ENCODE data around the gene RBM10. TPM values are rescaled to one million over a fixed set of nuclear protein-coding genes. Genes with fewer than 3 reads are reported as not detected.

RBM10 gene
- total RNA-seq, 2 donors from 2014 or later = 22.1 to 32.1 TPM

GRCh38 chrX:47227334-47227583, 82.2 kb downstream of the RBM10 start:
- no peak overlapping the region for H3K4me3 ChIP-seq
- no peak for TF ChIP-seq CTCF (IDR thresholded peaks at IDR 0.05)
- no peaks in the 10 kb centered on the region for H3K27me3 ChIP-seq
- peaks cover 60% of the 10 kb centered on the region for H3K36me3 ChIP-seq
- H3K27ac ChIP-seq = no peak overlapping the region
- no peak for DNase-seq (ENCODE audit: low spot score)
- peaks cover 0 to 2% of the 10 kb centered on the region in 2 donors for H3K4me1 ChIP-seq
- H3K9me3 ChIP-seq = no peaks in the 10 kb centered on the region

GRCh38 chrX:47228550-47229270, 83.7 kb downstream of the RBM10 start:
- no peaks in the 10 kb centered on the region for H3K9me3 ChIP-seq
- DNase-seq (ENCODE audit: low spot score) = no peak
- no peaks in the 10 kb centered on the region for H3K27me3 ChIP-seq
- peaks cover 56% of the 10 kb centered on the region for H3K36me3 ChIP-seq
- no peak overlapping the region for H3K27ac ChIP-seq
- TF ChIP-seq CTCF (IDR thresholded peaks at IDR 0.05) = no peak
- H3K4me1 ChIP-seq = peaks cover 0 to 7% of the 10 kb centered on the region in 2 donors
- H3K4me3 ChIP-seq = no peak overlapping the region

- Histone ChIP-seq H3K4me1 (peaks cover 0 to 7% of the 10 kb centered on the region in 2 donors), H3K27me3 (no peaks in the 10 kb centered on the region), H3K4me3 (no peak overlapping the region), H3K36me3 (peaks cover 49% of the 10 kb centered on the region), H3K27ac (no peak overlapping the region), H3K9me3 (no peaks in the 10 kb centered on the region)
- no peak for DNase-seq (ENCODE audit: low spot score)
- no peak for TF ChIP-seq CTCF (IDR thresholded peaks at IDR 0.05)
Observed at GRCh38 chrX:47229427-47229826, 84.4 kb downstream of the RBM10 start.

GRCh38 chrX:47230136-47230868, 85.3 kb downstream of the RBM10 start:
- Histone ChIP-seq H3K36me3 (peaks cover 40% of the 10 kb centered on the region), H3K9me3 (no peaks in the 10 kb centered on the region), H3K27ac (no peak overlapping the region), H3K4me1 (peaks cover 0 to 7% of the 10 kb centered on the region in 2 donors), H3K27me3 (no peaks in the 10 kb centered on the region), H3K4me3 (no peak overlapping the region)
- TF ChIP-seq CTCF (IDR thresholded peaks at IDR 0.05) = no peak
- DNase-seq (ENCODE audit: low spot score) = no peak

- Histone ChIP-seq H3K27ac (no peak overlapping the region), H3K9me3 (no peaks in the 10 kb centered on the region), H3K4me3 (no peak overlapping the region), H3K27me3 (no peaks in the 10 kb centered on the region), H3K4me1 (peaks cover 0 to 7% of the 10 kb centered on the region in 2 donors), H3K36me3 (peaks cover 31% of the 10 kb centered on the region)
- DNase-seq (ENCODE audit: low spot score) = no peak
- TF ChIP-seq CTCF (IDR thresholded peaks at IDR 0.05) = no peak
Observed at GRCh38 chrX:47231167-47231566, 86.1 kb downstream of the RBM10 start.
